Pons (tissue), 1 donor: ENCODE measurements around the gene KEL.
"Not testable (repeated sequence)": the region's sequence is repeated elsewhere in the genome, so short reads cannot be mapped to it uniquely, and the experiment has no call there.

Experiments
- DNase-seq: peaks from one replicate; pipeline ENCODE4 v3.0.0-alpha.2; 2016; ENCODE audit warnings: low spot score

Gene KEL

GRCh38 chr7:142961973-142962926 is at the start of gene KEL:
Gene KEL (minus strand): TSS chr7:142962363. CDS start chr7:142962206, 157 bp downstream.
- DNase-seq, result no peak

GRCh38 chr7:143008007-143008901 is 46.1 kb upstream of the KEL start:
- peak; percentile 72 for DNase-seq

- no peak for DNase-seq
Observed at GRCh38 chr7:143005632-143006260, 43.6 kb upstream of the KEL start.

GRCh38 chr7:143003393-143004051 is 41.4 kb upstream of the KEL start:
- peak; percentile 33 for DNase-seq

GRCh38 chr7:143002898-143003297 is 40.7 kb upstream of the KEL start:
- DNase-seq, result no peak

GRCh38 chr7:143002106-143002505 is 39.9 kb upstream of the KEL start:
- no peak for DNase-seq

- DNase-seq, result no peak
Observed at GRCh38 chr7:143000648-143001047, 38.5 kb upstream of the KEL start.

GRCh38 chr7:142999793-143000192 is 37.6 kb upstream of the KEL start:
- no peak for DNase-seq

- no peak for DNase-seq
Observed at GRCh38 chr7:142998966-142999365, 36.8 kb upstream of the KEL start.

GRCh38 chr7:142997456-142997989 is 35.4 kb upstream of the KEL start:
- no peak for DNase-seq

- no peak for DNase-seq
Observed at GRCh38 chr7:142992427-142992826, 30.3 kb upstream of the KEL start.

GRCh38 chr7:142984297-142984696 is 22.1 kb upstream of the KEL start:
- no peak for DNase-seq

GRCh38 chr7:142983825-142984224 is 21.7 kb upstream of the KEL start:
- DNase-seq, result no peak

- DNase-seq, result not testable (repeated sequence)
Observed at GRCh38 chr7:142978402-142978801, 16.2 kb upstream of the KEL start.

- no peak for DNase-seq
Observed at GRCh38 chr7:142974626-142975025, 12.5 kb upstream of the KEL start.

GRCh38 chr7:142969183-142969582 is 7.0 kb upstream of the KEL start:
- peak; percentile 12 for DNase-seq

GRCh38 chr7:142968229-142968628 is 6.1 kb upstream of the KEL start:
- no peak for DNase-seq

GRCh38 chr7:142964502-142965246 is 2.5 kb upstream of the KEL start:
- DNase-seq, result no peak

- no peak for DNase-seq
Observed at GRCh38 chr7:142963993-142964392, 1.8 kb upstream of the KEL start.

GRCh38 chr7:142962991-142963390 is 828 bp upstream of the KEL start:
- DNase-seq, result no peak

GRCh38 chr7:142961595-142961972 is 579 bp downstream of the KEL start:
- DNase-seq, result no peak
